Mononuclear cell (primary cell): ENCODE measurements around the gene CNOT8. TPM values are rescaled to one million over a fixed set of nuclear protein-coding genes. Genes with fewer than 3 reads are reported as not detected.

Source experiments
- H3K27me3 ChIP-seq: 2 replicates; pipeline ENCODE4 v1.6.0; 2011; ENCODE audit warnings: low read length, control low read depth; ENCODE audit not compliant: insufficient read depth
- H3K4me1 ChIP-seq: 2 replicates; pipeline ENCODE4 v1.5.1; 2011; ENCODE audit warnings: mild to moderate bottlenecking, low read length, control low read depth; ENCODE audit not compliant: insufficient read depth
- H3K4me3 ChIP-seq: 2 replicates; pipeline ENCODE4 v1.5.1; 2011; ENCODE audit warnings: mild to moderate bottlenecking, low read length, moderate library complexity
- H3K9me3 ChIP-seq: 2 replicates; pipeline ENCODE4 v1.5.1; 2011; ENCODE audit warnings: low read depth, mild to moderate bottlenecking, control low read depth, low read length
- total RNA-seq: library from RNA; depleted of rRNA; stranded (reverse); fragments of >200 nt; gene quantifications from one replicate; pipeline ENCODE4 v1.2.3, GENCODE V29; 2012

CNOT8 gene
- total RNA-seq, 1 donor, result 190 TPM

DNA sequence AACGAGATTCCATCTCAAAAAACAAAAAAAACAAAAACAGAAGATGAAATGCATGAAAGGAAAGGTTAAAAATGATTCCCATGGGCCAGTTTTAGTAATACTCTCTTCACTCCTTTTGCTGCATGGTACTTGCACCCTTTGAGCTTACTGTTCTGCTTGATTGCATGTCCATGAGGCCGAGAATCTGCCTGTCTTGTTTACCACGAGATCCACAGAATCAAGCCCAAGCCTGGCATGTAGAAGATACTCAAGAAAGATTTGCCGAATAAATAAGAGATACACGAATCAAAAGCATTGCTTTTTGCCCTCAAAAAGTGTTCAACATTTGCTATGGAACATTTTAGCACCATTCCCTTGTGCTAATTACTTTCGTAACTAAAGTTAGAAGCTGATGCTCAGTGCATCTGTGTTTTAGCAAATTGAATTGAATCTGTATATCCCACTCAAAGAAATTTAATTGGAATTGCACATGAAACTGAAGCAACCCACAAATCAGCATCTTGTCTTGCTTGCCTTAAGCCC lies 9.1 kb upstream of the CNOT8 start:
- H3K4me1 ChIP-seq, result peaks cover 14% of the 10 kb centered on the region
- H3K4me3 ChIP-seq, result no peak overlapping the region
- H3K27me3 ChIP-seq, result no peaks in the 10 kb centered on the region

GRCh38 chr5:154849791-154850201 lies 8.6 kb upstream of the CNOT8 start:
- H3K4me1 ChIP-seq, result peaks cover 14% of the 10 kb centered on the region
- no peaks in the 10 kb centered on the region for H3K9me3 ChIP-seq
- H3K4me3 ChIP-seq, result no peak overlapping the region

More for the DNA sequence above, 9.1 kb upstream of the CNOT8 start:
- no peaks in the 10 kb centered on the region for H3K9me3 ChIP-seq

GRCh38 chr5:154850255-154851062 lies 8.0 kb upstream of the CNOT8 start, which contains the start of gene FAXDC2:
Gene FAXDC2, minus strand, starts transcription at chr5:154850603. Its CDS starts 12,425 bp downstream, at chr5:154838178.
- H3K9me3 ChIP-seq, result no peaks in the 10 kb centered on the region
- H3K4me1 ChIP-seq, result peaks cover 14% of the 10 kb centered on the region
- no peaks in the 10 kb centered on the region for H3K27me3 ChIP-seq
- no peak within 1 kb of the TSS for H3K4me3 ChIP-seq

More at GRCh38 chr5:154849791-154850201, 8.6 kb upstream of the CNOT8 start:
- H3K27me3 ChIP-seq, result no peaks in the 10 kb centered on the region

- no peaks in the 10 kb centered on the region for H3K27me3 ChIP-seq
- H3K9me3 ChIP-seq, result no peaks in the 10 kb centered on the region
- H3K4me1 ChIP-seq, result peaks cover 14% of the 10 kb centered on the region
- H3K4me3 ChIP-seq, result no peak overlapping the region
Observed at GRCh38 chr5:154851351-154851750, 7.1 kb upstream of the CNOT8 start.

GRCh38 chr5:154857530-154858296 lies 714 bp upstream of the CNOT8 start:
- no peaks in the 10 kb centered on the region for H3K9me3 ChIP-seq
- peak overlapping the region; percentile 76 for H3K4me3 ChIP-seq
- H3K4me1 ChIP-seq, result peaks cover 41% of the 10 kb centered on the region
- no peaks in the 10 kb centered on the region for H3K27me3 ChIP-seq

- no peaks in the 10 kb centered on the region for H3K27me3 ChIP-seq
- no peaks in the 10 kb centered on the region for H3K9me3 ChIP-seq
- peak overlapping the region; percentile 76 for H3K4me3 ChIP-seq
- H3K4me1 ChIP-seq, result peaks cover 49% of the 10 kb centered on the region
Observed at GRCh38 chr5:154858972-154859871, 795 bp downstream of the CNOT8 start.

- H3K9me3 ChIP-seq, result no peaks in the 10 kb centered on the region
- H3K4me1 ChIP-seq, result peaks cover 49% of the 10 kb centered on the region
- no peaks in the 10 kb centered on the region for H3K27me3 ChIP-seq
- H3K4me3 ChIP-seq, result peak overlapping the region; percentile 76
Observed at GRCh38 chr5:154860123-154860522, 1.7 kb downstream of the CNOT8 start.

GRCh38 chr5:154860765-154861164 lies 2.3 kb downstream of the CNOT8 start:
- H3K27me3 ChIP-seq, result no peaks in the 10 kb centered on the region
- H3K9me3 ChIP-seq, result no peaks in the 10 kb centered on the region
- H3K4me3 ChIP-seq, result peak overlapping the region; percentile 76
- H3K4me1 ChIP-seq, result peaks cover 49% of the 10 kb centered on the region

- H3K4me3 ChIP-seq, result no peak overlapping the region
- H3K27me3 ChIP-seq, result no peaks in the 10 kb centered on the region
- no peaks in the 10 kb centered on the region for H3K9me3 ChIP-seq
- H3K4me1 ChIP-seq, result peaks cover 47% of the 10 kb centered on the region
Observed at GRCh38 chr5:154861946-154862345, 3.5 kb downstream of the CNOT8 start.

- H3K4me1 ChIP-seq, result peaks cover 41% of the 10 kb centered on the region
- H3K27me3 ChIP-seq, result no peaks in the 10 kb centered on the region
- no peaks in the 10 kb centered on the region for H3K9me3 ChIP-seq
- no peak overlapping the region for H3K4me3 ChIP-seq
Observed at GRCh38 chr5:154862766-154863165, 4.3 kb downstream of the CNOT8 start.

- Histone ChIP-seq H3K27me3 (no peaks in the 10 kb centered on the region), H3K9me3 (no peaks in the 10 kb centered on the region), H3K4me3 (no peak overlapping the region), H3K4me1 (peaks cover 41% of the 10 kb centered on the region)
Observed at GRCh38 chr5:154863291-154864080, 5.1 kb downstream of the CNOT8 start.

GRCh38 chr5:154865466-154866184 lies 7.2 kb downstream of the CNOT8 start:
- peaks cover 30% of the 10 kb centered on the region for H3K4me1 ChIP-seq
- H3K27me3 ChIP-seq, result no peaks in the 10 kb centered on the region
- no peaks in the 10 kb centered on the region for H3K9me3 ChIP-seq
- no peak overlapping the region for H3K4me3 ChIP-seq

DNA sequence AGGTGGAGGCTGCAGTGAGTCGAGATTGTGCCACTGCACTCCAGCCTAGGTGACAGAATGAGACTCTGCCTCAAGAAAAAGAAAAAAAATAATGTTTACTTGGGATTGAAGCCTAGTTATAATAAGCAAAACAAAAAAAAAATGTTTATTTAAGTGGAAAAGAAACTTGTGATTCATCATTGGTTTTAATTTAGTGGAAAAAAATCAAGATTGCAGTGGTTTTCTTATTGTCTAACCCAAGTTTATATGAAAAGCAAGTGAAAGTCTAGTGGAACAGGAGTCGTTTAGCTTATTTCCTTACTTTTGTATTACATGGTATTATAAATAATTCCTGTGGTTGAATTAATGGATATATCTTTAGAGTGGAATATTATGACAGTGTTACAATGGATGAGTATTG lies 8.4 kb downstream of the CNOT8 start:
- H3K27me3 ChIP-seq, result no peaks in the 10 kb centered on the region
- H3K9me3 ChIP-seq, result no peaks in the 10 kb centered on the region
- H3K4me1 ChIP-seq, result peaks cover 17% of the 10 kb centered on the region
- H3K4me3 ChIP-seq, result no peak overlapping the region
